ENCODE results near the gene SERTAD4. TPM values are rescaled to one million over a fixed set of nuclear protein-coding genes. Genes with fewer than 3 reads are reported as not detected.

Gene SERTAD4
- total RNA-seq, 2 donors from 2014 or later: 4.2 to 4.6 TPM

DNA sequence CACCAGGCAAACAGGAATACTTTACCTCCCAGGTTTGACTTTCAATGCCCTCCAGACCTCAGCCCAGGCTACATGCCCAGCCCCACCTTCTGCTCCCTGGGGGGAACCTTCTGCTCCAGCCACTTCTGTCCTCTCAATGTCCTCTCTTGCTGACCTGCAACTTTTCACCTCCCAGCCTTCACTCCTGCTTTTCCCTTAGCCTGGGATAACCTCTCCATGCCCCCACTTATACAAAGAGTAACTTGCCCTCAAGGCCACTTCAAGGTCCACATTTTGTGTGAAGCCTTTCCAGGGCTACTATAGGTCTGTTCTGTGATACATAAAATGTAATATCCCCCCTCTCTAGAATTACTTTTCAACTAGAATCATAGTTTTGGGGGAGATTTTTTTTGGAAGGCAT lies 21.7 kb downstream of the SERTAD4 start:
- H3K4me3 ChIP-seq: no peak overlapping the region
- no peaks in the 10 kb centered on the region for H3K27me3 ChIP-seq
- no peaks in the 10 kb centered on the region for H3K36me3 ChIP-seq
- H3K4me1 ChIP-seq: no peaks in the 10 kb centered on the region
- no peak overlapping the region for H3K27ac ChIP-seq
- H3K9ac ChIP-seq (ENCODE audit: low read depth in 2 of 2, low read length in 2 of 2): no peak overlapping the region
- TF ChIP-seq, protein P1, sequence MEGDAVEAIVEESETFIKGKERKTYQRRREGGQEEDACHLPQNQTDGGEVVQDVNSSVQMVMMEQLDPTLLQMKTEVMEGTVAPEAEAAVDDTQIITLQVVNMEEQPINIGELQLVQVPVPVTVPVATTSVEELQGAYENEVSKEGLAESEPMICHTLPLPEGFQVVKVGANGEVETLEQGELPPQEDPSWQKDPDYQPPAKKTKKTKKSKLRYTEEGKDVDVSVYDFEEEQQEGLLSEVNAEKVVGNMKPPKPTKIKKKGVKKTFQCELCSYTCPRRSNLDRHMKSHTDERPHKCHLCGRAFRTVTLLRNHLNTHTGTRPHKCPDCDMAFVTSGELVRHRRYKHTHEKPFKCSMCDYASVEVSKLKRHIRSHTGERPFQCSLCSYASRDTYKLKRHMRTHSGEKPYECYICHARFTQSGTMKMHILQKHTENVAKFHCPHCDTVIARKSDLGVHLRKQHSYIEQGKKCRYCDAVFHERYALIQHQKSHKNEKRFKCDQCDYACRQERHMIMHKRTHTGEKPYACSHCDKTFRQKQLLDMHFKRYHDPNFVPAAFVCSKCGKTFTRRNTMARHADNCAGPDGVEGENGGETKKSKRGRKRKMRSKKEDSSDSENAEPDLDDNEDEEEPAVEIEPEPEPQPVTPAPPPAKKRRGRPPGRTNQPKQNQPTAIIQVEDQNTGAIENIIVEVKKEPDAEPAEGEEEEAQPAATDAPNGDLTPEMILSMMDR (IDR thresholded peaks at IDR 0.05): no peak
- DNase-seq: no peak
- intact Hi-C loops (cut with DNase I): no loop called here
- no peaks in the 10 kb centered on the region for H3K9me3 ChIP-seq

DNA sequence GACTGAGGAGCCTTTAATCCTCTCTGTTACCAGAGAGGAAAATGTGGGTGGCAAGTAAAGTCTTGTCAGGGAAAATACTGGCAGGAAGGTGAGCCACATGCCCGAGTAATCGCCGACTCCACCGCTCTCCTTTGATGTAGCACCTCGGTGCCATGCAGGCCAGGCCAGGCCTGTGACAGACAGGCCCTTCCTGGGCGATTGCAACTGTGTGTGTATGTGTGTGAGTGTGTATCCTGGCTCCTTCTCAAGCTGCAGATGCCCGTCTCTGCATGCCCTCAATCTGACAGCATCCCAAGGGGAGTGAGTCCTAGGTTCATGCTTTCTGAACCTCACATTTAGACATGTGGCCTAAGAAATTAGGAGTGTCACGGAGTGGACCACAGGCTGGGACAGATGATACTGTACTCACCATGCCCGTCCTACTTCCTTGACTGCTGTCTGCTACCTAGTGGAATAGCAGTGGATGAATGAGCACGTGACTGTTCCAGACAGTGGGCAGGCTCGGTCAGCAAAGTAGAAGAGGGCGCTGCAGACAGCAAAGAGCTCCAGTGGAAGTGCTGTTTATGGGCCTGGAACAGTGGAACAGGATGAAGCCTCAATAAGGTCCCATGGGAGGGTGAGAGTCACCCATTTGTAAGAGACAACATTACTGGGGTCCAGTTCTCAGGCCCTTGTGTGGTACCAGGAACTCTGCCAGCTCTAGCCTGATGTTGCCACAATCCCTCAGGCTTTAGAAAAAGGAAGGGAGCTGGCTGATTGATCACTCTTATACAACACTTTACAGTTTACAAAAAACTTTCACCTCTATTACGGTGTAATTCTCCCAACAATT lies 25.3 kb downstream of the SERTAD4 start:
- Histone ChIP-seq H3K9me3 (no peaks in the 10 kb centered on the region), H3K27me3 (no peaks in the 10 kb centered on the region), H3K4me3 (no peak overlapping the region), H3K36me3 (no peaks in the 10 kb centered on the region), H3K9ac (ENCODE audit: low read depth in 2 of 2, low read length in 2 of 2) (no peak overlapping the region), H3K4me1 (no peaks in the 10 kb centered on the region), H3K27ac (no peak overlapping the region)
- TF ChIP-seq, protein P1 (IDR thresholded peaks at IDR 0.05): no peak
- DNase-seq: no peak
- intact Hi-C loops (cut with DNase I): no loop called here

DNA sequence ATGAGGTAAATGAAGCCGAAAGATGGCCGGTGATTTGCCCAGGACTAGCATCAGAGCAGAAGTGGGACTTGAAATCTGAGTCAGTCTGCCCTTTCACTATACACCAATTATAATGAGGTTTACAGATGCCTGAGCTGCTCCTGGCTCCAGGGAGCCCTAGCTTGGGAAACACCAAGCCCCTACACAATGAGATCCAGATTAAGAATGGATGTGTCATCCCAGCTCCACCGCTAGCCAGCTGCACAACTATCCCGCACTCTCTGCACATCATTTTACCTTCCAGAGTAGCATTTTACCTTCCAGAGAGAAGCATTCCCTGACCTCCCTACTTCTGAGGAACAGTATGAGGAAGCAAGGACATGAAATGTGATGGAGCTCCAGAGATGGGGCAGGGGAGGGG lies 27.0 kb downstream of the SERTAD4 start:
- TF ChIP-seq, protein P1 (IDR thresholded peaks at IDR 0.05): no peak
- Histone ChIP-seq H3K4me3 (no peak overlapping the region), H3K9ac (ENCODE audit: low read depth in 2 of 2, low read length in 2 of 2) (no peak overlapping the region), H3K27me3 (no peaks in the 10 kb centered on the region), H3K9me3 (no peaks in the 10 kb centered on the region), H3K27ac (no peak overlapping the region), H3K36me3 (no peaks in the 10 kb centered on the region), H3K4me1 (no peaks in the 10 kb centered on the region)
- intact Hi-C loops (cut with DNase I): no loop called here
- no peak for DNase-seq

DNA sequence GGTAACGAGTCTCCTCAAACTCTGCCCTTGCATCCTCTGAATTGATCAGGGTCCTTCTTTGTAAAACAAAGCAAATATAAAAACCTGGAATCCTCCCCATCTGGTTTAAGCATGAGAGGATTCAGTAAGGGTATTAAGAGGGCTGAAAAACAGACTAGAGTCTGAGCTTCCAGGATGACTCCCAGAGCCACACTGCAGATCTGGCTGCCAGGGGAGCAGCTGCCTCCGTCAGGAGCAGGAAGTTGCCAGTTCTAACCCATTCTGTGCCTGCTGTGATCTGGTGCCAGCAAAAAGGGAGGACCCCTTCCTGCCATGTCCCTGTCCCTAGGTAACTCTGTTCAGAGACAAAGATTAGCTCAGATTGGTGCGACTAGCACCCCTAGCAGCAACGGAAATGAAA lies 27.5 kb downstream of the SERTAD4 start:
- no peaks in the 10 kb centered on the region for H3K4me1 ChIP-seq

DNA sequence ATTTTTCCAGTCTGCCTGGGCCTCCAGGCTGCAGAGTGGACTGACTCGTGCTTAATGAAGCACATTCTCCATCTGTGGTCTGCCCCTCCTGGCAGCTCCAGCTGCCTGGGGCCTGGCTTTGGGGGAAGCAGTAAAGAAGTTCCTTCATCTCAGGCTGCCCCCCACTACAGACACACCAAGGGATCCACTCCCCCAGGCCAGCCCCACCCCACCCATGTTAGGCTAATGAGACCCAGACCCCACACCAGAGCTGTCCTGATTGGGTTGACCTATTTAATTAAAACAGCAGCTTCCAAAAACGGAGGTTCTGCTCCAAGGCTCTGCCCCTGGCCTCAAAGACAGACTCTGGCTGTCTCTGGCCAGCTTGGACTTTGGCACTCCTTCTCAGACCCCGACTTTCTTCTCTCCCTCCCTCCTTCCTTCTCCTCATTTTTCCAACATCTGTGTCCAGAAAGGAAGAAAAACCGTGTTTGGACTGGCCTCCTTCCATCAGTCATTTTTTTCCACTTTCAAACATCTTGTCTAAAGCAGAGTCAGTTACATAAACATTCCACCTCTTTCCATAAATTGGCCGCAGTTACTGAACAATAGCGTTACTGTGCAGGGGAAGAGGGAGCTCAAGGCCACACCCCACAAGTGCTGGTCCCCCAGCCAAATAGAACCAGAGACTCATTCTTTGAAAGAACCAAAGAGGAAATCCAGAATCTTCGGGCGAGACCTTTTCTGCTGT lies 29.7 kb downstream of the SERTAD4 start:
- DNase-seq: no peak
- H3K9me3 ChIP-seq: no peaks in the 10 kb centered on the region
- intact Hi-C loops (cut with DNase I): no loop called here
- no peak overlapping the region for H3K27ac ChIP-seq
- H3K27me3 ChIP-seq: no peaks in the 10 kb centered on the region
- H3K9ac ChIP-seq (ENCODE audit: low read depth in 2 of 2, low read length in 2 of 2): no peak overlapping the region
- H3K4me3 ChIP-seq: no peak overlapping the region
- no peaks in the 10 kb centered on the region for H3K36me3 ChIP-seq
- no peaks in the 10 kb centered on the region for H3K4me1 ChIP-seq
- TF ChIP-seq, protein P1 (IDR thresholded peaks at IDR 0.05): no peak

More for the DNA sequence above, 27.5 kb downstream of the SERTAD4 start:
- TF ChIP-seq, protein P1 (IDR thresholded peaks at IDR 0.05): no peak
- H3K36me3 ChIP-seq: no peaks in the 10 kb centered on the region
- no peak for DNase-seq
- H3K27me3 ChIP-seq: no peaks in the 10 kb centered on the region
- intact Hi-C loops (cut with DNase I): no loop called here
- no peak overlapping the region for H3K4me3 ChIP-seq
- no peaks in the 10 kb centered on the region for H3K9me3 ChIP-seq
- H3K27ac ChIP-seq: no peak overlapping the region
- no peak overlapping the region for H3K9ac ChIP-seq (ENCODE audit: low read depth in 2 of 2, low read length in 2 of 2)
